AG08395 (cell line): Measurements from ENCODE around the gene ELL3.

Source experiments
- DNase-seq: peaks from one replicate; pipeline ENCODE4 v3.0.0; 2012; ENCODE audit warnings: mixed read lengths, low spot score

ELL3 gene

GRCh38 chr15:43723151-43723550 lies 53.6 kb downstream of the ELL3 start:
- no peak for DNase-seq
